HEK293T (cell line): ENCODE results near the gene RITA1.

Experiments
- CTCF ChIA-PET: fragments of 350-600 bp; formaldehyde crosslinking; extraction: SDS; loops from one replicate; lab custom pipeline; 2021; ENCODE audit warnings: antibody characterized with exemption, inconsistent platforms; lab: Yijun Ruan, JAX
- POLR2A ChIA-PET: fragments of 350-600 bp; formaldehyde crosslinking; extraction: SDS; loops from one replicate; lab custom pipeline; 2020; ENCODE audit warnings: antibody characterized with exemption, inconsistent platforms; lab: Yijun Ruan, JAX
- DNase-seq: peaks from one replicate; pipeline ENCODE4 v3.0.0; 2012; ENCODE audit warnings: mixed read lengths; ENCODE audit errors: extremely low spot score
- ARNT ChIP-seq: fragments of 450-650 bp; IDR thresholded peaks from 2 replicates; pipeline ENCODE4 v1.6.1; 2017; ENCODE audit warnings: mild to moderate bottlenecking
- BHLHE40 ChIP-seq: fragments of 450-650 bp; IDR thresholded peaks from 2 replicates; pipeline ENCODE4 v1.6.1; 2016; ENCODE audit warnings: mild to moderate bottlenecking, moderate library complexity, borderline replicate concordance
- CTBP1 ChIP-seq: fragments of 450-650 bp; IDR thresholded peaks from 2 replicates; pipeline ENCODE4 v1.6.1; 2016; ENCODE audit warnings: borderline replicate concordance
- ELF4 ChIP-seq: fragments of 450-650 bp; IDR thresholded peaks from 2 replicates; pipeline ENCODE4 v1.6.1; 2017; ENCODE audit warnings: antibody characterized with exemption
- FOXA1 ChIP-seq: fragments of 450-650 bp; IDR thresholded peaks from 2 replicates; pipeline ENCODE4 v1.6.1; 2016; ENCODE audit warnings: mild to moderate bottlenecking
- FOXK2 ChIP-seq: fragments of 450-650 bp; IDR thresholded peaks from 2 replicates; pipeline ENCODE4 v1.6.1; 2016; ENCODE audit warnings: mild to moderate bottlenecking
- FOXM1 ChIP-seq: fragments of 450-650 bp; IDR thresholded peaks from 2 replicates; pipeline ENCODE4 v1.6.1; 2017; ENCODE audit warnings: mild to moderate bottlenecking, borderline replicate concordance
- HDGF ChIP-seq: fragments of 450-650 bp; IDR thresholded peaks from 2 replicates; pipeline ENCODE4 v1.6.1; 2017; ENCODE audit warnings: antibody characterized with exemption, borderline replicate concordance
- L3MBTL2 ChIP-seq: fragments of 450-650 bp; conservative IDR thresholded peaks from 2 replicates; pipeline ENCODE4 v1.6.1; 2016; ENCODE audit warnings: mild to moderate bottlenecking
- LEF1 ChIP-seq: fragments of 450-650 bp; IDR thresholded peaks from 2 replicates; pipeline ENCODE4 v1.6.1; 2017; ENCODE audit warnings: mild to moderate bottlenecking, borderline replicate concordance
- NFRKB ChIP-seq: fragments of 450-650 bp; IDR thresholded peaks from 2 replicates; pipeline ENCODE4 v1.6.1; 2016; ENCODE audit warnings: mild to moderate bottlenecking, moderate library complexity
- PKNOX1 ChIP-seq: fragments of 450-650 bp; IDR thresholded peaks from 2 replicates; pipeline ENCODE4 v1.6.1; 2016
- SP1 ChIP-seq: fragments of 450-650 bp; IDR thresholded peaks from 2 replicates; pipeline ENCODE4 v1.6.1; 2017
- SUZ12 ChIP-seq: fragments of 450-650 bp; IDR thresholded peaks from 2 replicates; pipeline ENCODE4 v1.6.1; 2016; ENCODE audit warnings: mild to moderate bottlenecking
- TARDBP ChIP-seq: fragments of 450-650 bp; IDR thresholded peaks from 2 replicates; pipeline ENCODE4 v1.6.1; 2016
- ZNF384 ChIP-seq: fragments of 450-650 bp; IDR thresholded peaks from 2 replicates; pipeline ENCODE4 v1.6.1; 2016

Gene RITA1

GRCh38 chr12:113185180-113186032, at the start of gene RITA1, which contains the start of gene DDX54:
RITA1 (plus strand) TSS chr12:113185721; CDS start chr12:113186747, 1,026 bp downstream.
DDX54 (minus strand) TSS chr12:113185478; CDS start chr12:113185451, 27 bp downstream.
- POLR2A ChIA-PET, result interaction anchor here (0.7 to 2.0 kb wide), 12 partner anchors 8 to 237 kb away, joined by 3 to 7 read pairs (median 3); partner anchors contain the start of genes SDSL and TPCN1
- TF ChIP-seq NFRKB (peak; percentile 83), FOXK2 (no peak), SP1 (no peak), FOXA1 (no peak), ZNF384 (no peak), ARNT (0 out of 2 replicates have a peak, but pooled peaks have one; percentile 37), LEF1 (peak; percentile 74; the same call in 1 of the 2 replicates), HDGF (no peak), CTBP1 (no peak), FOXM1 (peak; percentile 66; the same call in 1 of the 2 replicates), PKNOX1 (peak; percentile 82), SUZ12 (no peak), ELF4 (peak; percentile 68), TARDBP (no peak), BHLHE40 (peak; percentile 81), L3MBTL2 (peak; percentile 91)
- peak; percentile 82 for DNase-seq
- CTCF ChIA-PET, result interaction anchor here (1.0 kb wide), 1 partner anchor 32 kb away, joined by 3 read pairs; no protein-coding TSS in a partner anchor

GRCh38 chr12:113136128-113136989, 49.2 kb upstream of the RITA1 start:
- no peak for DNase-seq
- TF ChIP-seq PKNOX1, result no peak
- no peak for TF ChIP-seq NFRKB
- TF ChIP-seq SUZ12, result no peak
- POLR2A ChIA-PET, result interaction anchor here (0.8 kb wide), 2 partner anchors 16 to 17 kb away, joined by 3 read pairs; no protein-coding TSS in a partner anchor
- CTCF ChIA-PET, result no interaction called here

GRCh38 chr12:113136990-113137511, 48.5 kb upstream of the RITA1 start:
- ChIA-PET POLR2A (no interaction called here), CTCF (no interaction called here)
- DNase-seq, result no peak
- TF ChIP-seq ELF4 (no peak), CTBP1 (no peak), SP1 (no peak), LEF1 (no peak), PKNOX1 (no peak), HDGF (no peak)

- DNase-seq, result no peak
- ChIA-PET CTCF (interaction anchor here (2.3 kb wide), 1 partner anchor 15 kb away, joined by 7 read pairs; no protein-coding TSS in a partner anchor), POLR2A (no interaction called here)
- TF ChIP-seq LEF1, result no peak
- no peak for TF ChIP-seq SUZ12
- no peak for TF ChIP-seq FOXA1
- TF ChIP-seq TARDBP, result no peak
- TF ChIP-seq L3MBTL2, result no peak
- no peak for TF ChIP-seq CTBP1
- TF ChIP-seq FOXK2, result no peak
- TF ChIP-seq ARNT, result no peak
- no peak for TF ChIP-seq BHLHE40
- TF ChIP-seq ZNF384, result no peak
- TF ChIP-seq FOXM1, result no peak
- no peak for TF ChIP-seq ELF4
Measured at GRCh38 chr12:113137861-113138783, 47.4 kb upstream of the RITA1 start.

GRCh38 chr12:113138826-113139225, 46.7 kb upstream of the RITA1 start:
- no peak for DNase-seq
- TF ChIP-seq PKNOX1, result no peak
- no peak for TF ChIP-seq HDGF
- no peak for TF ChIP-seq ARNT
- TF ChIP-seq L3MBTL2, result no peak
- no peak for TF ChIP-seq BHLHE40
- TF ChIP-seq TARDBP, result no peak
- no peak for TF ChIP-seq CTBP1
- TF ChIP-seq FOXM1, result no peak
- CTCF ChIA-PET, result interaction anchor here (2.3 kb wide), 1 partner anchor 14 kb away, joined by 7 read pairs; no protein-coding TSS in a partner anchor
- POLR2A ChIA-PET, result no interaction called here
